Neuronal stem cell (in vitro differentiated cells): ENCODE measurements around the gene RRBP1.
"Not testable (repeated sequence)": the region's sequence is repeated elsewhere in the genome, so short reads cannot be mapped to it uniquely, and the experiment has no call there.

Source experiments
- DNase-seq: peaks from one replicate; pipeline ENCODE4 v3.0.0-alpha.2; 2013; ENCODE audit warnings: low spot score
- H2AFZ ChIP-seq: one replicate; pipeline ENCODE4 v1.6.1; 2013; ENCODE audit warnings: mild to moderate bottlenecking, low read length, inconsistent platforms
- H2AK5ac ChIP-seq: 2 replicates; pipeline ENCODE4 v1.6.1; 2013; ENCODE audit warnings: low read depth, mild to moderate bottlenecking, inconsistent platforms, low read length, moderate library complexity, mixed read lengths
- H2BK120ac ChIP-seq: 2 replicates; pipeline ENCODE4 v1.6.1; 2013; ENCODE audit warnings: low read depth, mild to moderate bottlenecking, inconsistent platforms, low read length, moderate library complexity, mixed read lengths
- H2BK12ac ChIP-seq: one replicate; pipeline ENCODE4 v1.6.1; 2013; ENCODE audit warnings: low read length, inconsistent platforms
- H2BK15ac ChIP-seq: 2 replicates; pipeline ENCODE4 v1.6.1; 2013; ENCODE audit warnings: mild to moderate bottlenecking, low read length, inconsistent platforms, mixed read lengths
- H2BK5ac ChIP-seq: one replicate; pipeline ENCODE4 v1.6.1; 2013; ENCODE audit warnings: inconsistent platforms, mild to moderate bottlenecking, low read length, moderate library complexity
- H3K14ac ChIP-seq: one replicate; pipeline ENCODE4 v1.6.1; 2013; ENCODE audit warnings: low read length, inconsistent platforms
- H3K18ac ChIP-seq: 2 replicates; pipeline ENCODE4 v1.6.1; 2013; ENCODE audit warnings: low read length, inconsistent platforms
- H3K23ac ChIP-seq: 2 replicates; pipeline ENCODE4 v1.6.1; 2013; ENCODE audit warnings: low read depth, mild to moderate bottlenecking, mixed read lengths, low read length, inconsistent platforms; ENCODE audit not compliant: poor library complexity
- H3K27ac ChIP-seq: replicated peaks from 3 replicates; pipeline ENCODE4 v1.5.1; 2013; ENCODE audit warnings: low read length, inconsistent platforms
- H3K27me3 ChIP-seq, 3 experiments: 2 replicates each; pipeline ENCODE4 v1.6.1; 2013; ENCODE audit warnings: low read length in 3 of 3, mild to moderate bottlenecking in 2 of 3, inconsistent platforms in 1 of 3, low read depth in 1 of 3, mixed read lengths in 1 of 3, moderate library complexity in 1 of 3; ENCODE audit not compliant: control insufficient read depth in 3 of 3, insufficient read depth in 3 of 3
- H3K36me3 ChIP-seq, 2 donors: replicated peaks in 1 of 2; 2 replicates each; pipeline ENCODE4 v1.6.1; 2013; ENCODE audit warnings: low read length in 2 of 2; ENCODE audit not compliant: control insufficient read depth in 2 of 2, insufficient read depth in 2 of 2
- H3K4ac ChIP-seq: 2 replicates; pipeline ENCODE4 v1.6.1; 2013; ENCODE audit warnings: inconsistent platforms, mild to moderate bottlenecking, low read length, moderate library complexity
- H3K4me1 ChIP-seq, 2 donors: 1 replicate in 1 of 2; 2 replicates in 1 of 2; pipeline ENCODE4 v1.6.1; 2013; ENCODE audit warnings: low read length in 2 of 2, low read depth in 1 of 2; ENCODE audit not compliant: control insufficient read depth in 2 of 2, insufficient read depth in 1 of 2
- H3K4me2 ChIP-seq: one replicate; pipeline ENCODE4 v1.6.1; 2013; ENCODE audit warnings: mild to moderate bottlenecking, low read length, inconsistent platforms; ENCODE audit not compliant: insufficient read depth, poor library complexity, severe bottlenecking
- H3K4me3 ChIP-seq, 2 donors: 2 replicates each; pipeline ENCODE4 v1.5.1; 2013; ENCODE audit warnings: low read length in 2 of 2, mild to moderate bottlenecking in 2 of 2, inconsistent platforms in 1 of 2, moderate library complexity in 1 of 2
- H3K79me1 ChIP-seq: one replicate; pipeline ENCODE4 v1.6.1; 2013; ENCODE audit warnings: low read depth, mild to moderate bottlenecking, inconsistent platforms, low read length, moderate library complexity
- H3K9ac ChIP-seq: one replicate; pipeline ENCODE4 v1.6.1; 2013; ENCODE audit warnings: mild to moderate bottlenecking, low read depth, low read length, inconsistent platforms; ENCODE audit not compliant: poor library complexity
- H3K9me3 ChIP-seq, 2 donors: replicated peaks in 1 of 2; 2 replicates each; pipeline versions ENCODE3 to v1.6.1; 2013; ENCODE audit warnings: low read length in 2 of 2, mild to moderate bottlenecking in 2 of 2, inconsistent platforms in 1 of 2, low read depth in 1 of 2, mixed read lengths in 1 of 2, moderate library complexity in 1 of 2; ENCODE audit not compliant: control insufficient read depth in 2 of 2, insufficient read depth in 1 of 2
- H4K8ac ChIP-seq: one replicate; pipeline ENCODE4 v1.6.1; 2013; ENCODE audit warnings: low read depth, mild to moderate bottlenecking, inconsistent platforms, low read length, moderate library complexity
- H4K91ac ChIP-seq: one replicate; pipeline ENCODE4 v1.6.1; 2013; ENCODE audit warnings: low read length, low read depth, mild to moderate bottlenecking, inconsistent platforms; ENCODE audit not compliant: poor library complexity
- WGBS, 2 donors: extraction: QIAGEN DNeasy Blood & Tissue Kit; methylation state at CpG; one replicate each; pipeline ENCODE4 v1.1.7; 2013; ENCODE audit warnings: missing lambda C conversion rate in 2 of 2, mixed read lengths in 1 of 2; ENCODE audit not compliant: insufficient read length in 2 of 2, insufficient replicate concordance in 1 of 2; ENCODE audit errors: extremely low coverage in 2 of 2; 5-methylcytosine and 5-hydroxymethylcytosine counted together

RRBP1 gene

GRCh38 chr20:17659801-17660200 lies 22.2 kb downstream of the RRBP1 start:
- Histone ChIP-seq H2BK15ac (no peak overlapping the region), H3K4me2 (no peak overlapping the region), H2BK12ac (no peak overlapping the region), H3K14ac (no peak overlapping the region), H3K27ac (no peak overlapping the region), H2AFZ (no peak overlapping the region), H2BK5ac (no peak overlapping the region), H3K36me3 (peaks cover 6 to 18% of the 10 kb centered on the region in 2 donors), H3K79me1 (peaks cover 2% of the 10 kb centered on the region), H3K4me1 (peaks cover 0 to 12% of the 10 kb centered on the region in 2 donors), H2AK5ac (no peak overlapping the region), H3K4me3 (no peak overlapping the region), H4K8ac (no peak overlapping the region), H2BK120ac (no peak overlapping the region), H3K9ac (no peak overlapping the region), H4K91ac (no peak overlapping the region), H3K27me3 (no peaks in the 10 kb centered on the region), H3K18ac (no peak overlapping the region), H3K4ac (no peak overlapping the region), H3K9me3 (peaks cover 4 to 12% of the 10 kb centered on the region in 2 donors), H3K23ac (no peak overlapping the region)
- no CpG with 5 or more reads among the region's 5 CpGs for WGBS, 2 donors
- DNase-seq, result no peak

GRCh38 chr20:17659344-17659743 lies 22.7 kb downstream of the RRBP1 start:
- H3K14ac ChIP-seq, H3K4me1 ChIP-seq, H2BK5ac ChIP-seq, H2BK12ac ChIP-seq, H3K18ac ChIP-seq, H4K8ac ChIP-seq, H3K4me3 ChIP-seq, H3K4ac ChIP-seq, H3K79me1 ChIP-seq, H4K91ac ChIP-seq, H3K27me3 ChIP-seq, H3K4me2 ChIP-seq, H2BK15ac ChIP-seq, H3K27ac ChIP-seq, H2BK120ac ChIP-seq, H2AK5ac ChIP-seq, H3K9ac ChIP-seq, DNase-seq, H3K23ac ChIP-seq, H2AFZ ChIP-seq: not testable (repeated sequence)
- no CpG with 5 or more reads among the region's 7 CpGs for WGBS, 2 donors
- H3K36me3 ChIP-seq, result peaks cover 6 to 18% of the 10 kb centered on the region in 2 donors
- peaks cover 4 to 12% of the 10 kb centered on the region in 2 donors for H3K9me3 ChIP-seq

DNA sequence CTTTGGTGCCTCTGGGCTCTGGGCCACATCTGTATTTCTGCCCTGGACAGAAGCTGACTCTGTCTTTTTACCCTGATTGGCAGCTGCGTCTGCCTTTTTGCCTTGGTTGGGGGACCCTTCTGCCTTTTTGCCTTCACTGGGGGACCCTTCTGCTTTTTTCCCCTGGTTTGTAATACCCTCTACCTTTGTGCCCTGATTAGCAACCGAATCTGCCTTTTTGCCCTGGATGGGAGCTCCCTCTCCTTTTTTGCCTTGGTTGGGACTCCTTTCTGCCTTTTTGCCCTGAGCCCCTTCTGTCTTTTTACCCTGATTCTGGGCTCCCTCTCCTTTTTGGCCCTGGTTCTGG lies 23.4 kb downstream of the RRBP1 start:
- Histone ChIP-seq H2AK5ac (no peak overlapping the region), H2BK12ac (no peak overlapping the region), H2BK120ac (no peak overlapping the region), H3K18ac (no peak overlapping the region), H3K23ac (no peak overlapping the region), H3K27me3 (no peaks in the 10 kb centered on the region), H3K4me1 (peaks cover 0 to 5% of the 10 kb centered on the region in 2 donors), H4K91ac (no peak overlapping the region), H2BK15ac (no peak overlapping the region), H3K14ac (no peak overlapping the region), H3K9me3 (peaks cover 4 to 12% of the 10 kb centered on the region in 2 donors), H4K8ac (no peak overlapping the region), H3K79me1 (peaks cover 2% of the 10 kb centered on the region), H2AFZ (no peak overlapping the region), H3K4me2 (no peak overlapping the region), H3K4me3 (no peak overlapping the region), H3K9ac (no peak overlapping the region), H3K36me3 (peaks cover 6 to 18% of the 10 kb centered on the region in 2 donors), H3K4ac (no peak overlapping the region), H2BK5ac (no peak overlapping the region), H3K27ac (no peak overlapping the region)
- DNase-seq, result no peak
- WGBS, 2 donors, result no CpG with 5 or more reads among the region's 2 CpGs

- Histone ChIP-seq H3K36me3 (peaks cover 6 to 18% of the 10 kb centered on the region in 2 donors), H3K27me3 (no peaks in the 10 kb centered on the region), H3K9ac (no peak overlapping the region), H2BK15ac (no peak overlapping the region), H3K14ac (no peak overlapping the region), H2AK5ac (no peak overlapping the region), H4K91ac (no peak overlapping the region), H3K4me1 (peaks cover 0 to 4% of the 10 kb centered on the region in 2 donors), H3K79me1 (peaks cover 2% of the 10 kb centered on the region), H2BK5ac (no peak overlapping the region), H2BK120ac (no peak overlapping the region), H3K18ac (no peak overlapping the region), H3K27ac (no peak overlapping the region), H3K4me2 (no peak overlapping the region), H3K9me3 (peaks cover 4 to 12% of the 10 kb centered on the region in 2 donors), H2BK12ac (no peak overlapping the region), H3K4ac (no peak overlapping the region), H3K23ac (no peak overlapping the region), H2AFZ (no peak overlapping the region), H4K8ac (no peak overlapping the region), H3K4me3 (no peak overlapping the region)
- DNase-seq, result no peak
- no CpG with 5 or more reads among the region's 9 CpGs for WGBS, 2 donors
Measured at GRCh38 chr20:17657898-17658647, 24.0 kb downstream of the RRBP1 start.
